HG02885 (cell line): Measurements from ENCODE around the gene ZNF230.

Source experiments
- ATAC-seq: cut with Tn5 transposase; IDR thresholded peaks from one replicate; pipeline ENCODE4 v1.9.1; 2021; ENCODE audit warnings: mild to moderate bottlenecking; ENCODE audit not compliant: unreplicated experiment, poor library complexity

Gene ZNF230

DNA sequence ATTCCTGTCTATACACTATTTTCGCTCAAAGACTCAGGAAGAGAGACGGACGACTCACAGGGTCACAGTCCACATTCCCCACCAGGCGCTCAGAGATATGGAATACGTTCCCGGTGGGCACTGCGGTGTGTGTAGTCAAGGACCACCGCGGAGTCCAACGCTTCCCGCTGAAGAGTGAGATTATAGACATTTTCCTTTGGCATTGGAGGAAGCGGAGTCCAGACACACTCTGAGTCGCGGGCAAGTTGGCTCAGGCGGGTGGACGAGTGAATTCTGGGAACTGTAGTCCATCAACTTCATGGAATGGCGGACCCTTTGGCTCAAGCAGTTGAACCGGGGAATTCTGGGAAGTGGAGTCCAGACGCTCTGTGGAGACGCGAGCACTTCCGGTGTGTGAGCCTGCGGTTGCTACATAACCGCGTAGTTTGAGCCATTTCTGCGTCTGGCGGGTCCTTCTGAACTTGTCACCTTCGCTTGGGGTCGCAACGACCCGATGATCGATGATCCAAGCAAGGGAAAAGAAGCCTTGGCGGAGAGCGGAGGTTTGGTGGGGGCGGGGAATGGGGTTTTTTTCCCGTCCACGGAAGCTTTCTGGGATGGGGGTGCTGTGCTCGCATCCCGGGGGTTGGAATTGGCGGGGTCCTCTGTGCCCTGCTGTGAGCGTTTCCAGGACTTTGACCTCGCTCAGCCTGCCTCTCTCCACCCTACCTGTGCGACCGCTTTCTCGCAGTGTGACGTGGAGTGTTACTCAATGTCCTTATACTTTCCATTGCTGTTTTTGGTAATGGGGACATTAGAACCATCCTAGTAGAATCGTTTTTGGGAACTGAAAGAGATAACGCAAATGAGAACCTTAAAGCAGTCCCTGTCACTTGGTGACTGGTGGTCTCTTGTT lies at the start of gene ZNF230:
Gene ZNF230, plus strand, starts transcription at position 392 of the 895 bp plus-strand sequence. CDS start 4,122 bp downstream, outside the sequence.
- ATAC-seq: peak; percentile 95

DNA sequence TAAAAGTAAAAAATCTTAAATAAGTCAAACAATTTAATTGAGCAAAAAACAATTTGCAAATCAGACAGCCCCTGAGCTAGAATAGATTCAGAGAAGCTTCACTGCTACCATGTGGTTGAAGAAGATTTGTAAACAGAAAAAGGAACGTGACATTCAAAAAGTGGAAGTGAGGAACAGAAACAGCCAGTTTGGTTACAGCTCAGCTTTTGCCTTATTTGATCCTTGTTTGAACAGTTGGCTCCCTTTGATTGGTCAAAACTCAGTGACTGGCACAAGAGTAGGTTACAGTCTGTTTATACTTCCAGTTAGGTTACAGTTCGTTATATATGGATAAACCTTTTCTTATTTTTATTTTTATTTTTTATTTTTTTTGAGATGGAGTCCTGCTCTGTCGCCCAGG lies 45.9 kb upstream of the ZNF230 start:
- ATAC-seq: no peak

DNA sequence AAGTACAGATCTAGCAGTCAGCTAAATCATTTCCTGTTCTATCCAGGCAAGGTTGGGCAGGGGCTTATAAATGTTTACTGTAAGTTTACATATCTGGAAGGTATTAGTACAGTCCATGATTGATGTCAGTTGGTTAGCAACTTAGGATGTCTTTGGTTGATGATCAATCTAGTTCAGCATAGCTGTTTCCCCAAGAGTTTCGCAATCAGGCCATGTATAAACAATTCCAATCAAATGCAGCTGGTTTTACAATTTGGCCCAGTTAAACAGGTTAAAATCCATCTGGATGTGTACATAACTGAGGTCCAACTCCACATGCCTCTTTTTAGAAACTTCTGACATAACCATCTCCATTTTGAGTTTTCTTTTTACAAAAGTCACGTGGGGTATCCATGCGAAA lies 44.9 kb upstream of the ZNF230 start:
- ATAC-seq: no peak

DNA sequence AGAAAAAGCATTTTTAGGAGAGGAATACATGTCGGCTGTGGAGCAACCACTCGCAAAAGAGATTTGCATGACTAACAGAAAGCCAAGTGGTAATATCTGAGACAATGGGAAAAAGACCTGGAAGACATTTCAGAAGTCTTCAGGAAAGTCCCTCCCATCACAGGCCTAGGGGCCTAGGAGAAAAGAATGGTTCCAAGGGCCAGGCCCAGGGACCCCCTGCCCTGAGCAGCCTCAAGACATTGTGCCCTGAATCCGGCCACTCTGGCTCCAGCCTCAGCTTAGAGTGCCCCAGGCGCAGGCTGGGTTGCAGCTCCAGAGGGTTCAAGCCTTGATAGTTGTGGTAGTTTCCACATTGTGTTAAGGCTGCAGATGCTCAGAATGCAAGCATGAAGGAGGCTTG lies 42.3 kb upstream of the ZNF230 start:
- ATAC-seq: no peak

GRCh38 chr19:43966079-43966694 lies 36.6 kb upstream of the ZNF230 start:
- no peak for ATAC-seq

DNA sequence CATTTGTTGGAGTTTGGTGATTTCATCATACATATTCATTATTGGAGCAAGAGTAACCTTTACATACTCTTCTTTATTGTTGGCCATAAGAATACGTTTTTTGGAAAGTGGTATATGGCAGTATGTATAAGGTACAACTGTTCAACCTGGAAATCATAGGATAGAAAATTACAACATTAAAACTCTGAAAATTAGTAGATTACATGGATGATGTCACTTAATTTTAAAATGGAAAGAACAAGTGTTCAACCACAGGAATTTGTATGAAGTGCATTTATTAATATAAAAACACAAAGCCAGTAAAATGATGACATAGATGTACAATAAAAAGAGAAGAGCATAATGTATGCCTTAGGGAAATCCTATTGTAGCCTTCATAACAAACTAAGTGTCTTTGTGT lies 26.0 kb upstream of the ZNF230 start:
- no peak for ATAC-seq

DNA sequence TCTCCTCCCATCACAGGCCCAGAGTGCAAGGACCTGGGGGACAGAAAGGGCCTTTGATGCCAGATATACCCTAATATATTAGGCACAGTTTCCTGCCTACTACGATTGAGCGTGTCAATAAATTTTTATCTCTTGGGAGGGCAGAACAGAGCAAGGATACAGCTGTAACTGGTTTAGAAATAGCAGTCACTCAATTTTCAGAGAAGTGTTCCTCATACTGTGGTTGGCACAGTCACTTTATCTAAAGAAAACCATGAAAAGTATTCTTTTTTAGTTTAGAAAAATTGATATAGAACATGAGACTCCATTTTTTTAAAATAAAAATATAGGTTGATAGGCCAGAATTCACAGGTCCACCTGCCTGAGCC lies 19.2 kb upstream of the ZNF230 start:
- no peak for ATAC-seq

DNA sequence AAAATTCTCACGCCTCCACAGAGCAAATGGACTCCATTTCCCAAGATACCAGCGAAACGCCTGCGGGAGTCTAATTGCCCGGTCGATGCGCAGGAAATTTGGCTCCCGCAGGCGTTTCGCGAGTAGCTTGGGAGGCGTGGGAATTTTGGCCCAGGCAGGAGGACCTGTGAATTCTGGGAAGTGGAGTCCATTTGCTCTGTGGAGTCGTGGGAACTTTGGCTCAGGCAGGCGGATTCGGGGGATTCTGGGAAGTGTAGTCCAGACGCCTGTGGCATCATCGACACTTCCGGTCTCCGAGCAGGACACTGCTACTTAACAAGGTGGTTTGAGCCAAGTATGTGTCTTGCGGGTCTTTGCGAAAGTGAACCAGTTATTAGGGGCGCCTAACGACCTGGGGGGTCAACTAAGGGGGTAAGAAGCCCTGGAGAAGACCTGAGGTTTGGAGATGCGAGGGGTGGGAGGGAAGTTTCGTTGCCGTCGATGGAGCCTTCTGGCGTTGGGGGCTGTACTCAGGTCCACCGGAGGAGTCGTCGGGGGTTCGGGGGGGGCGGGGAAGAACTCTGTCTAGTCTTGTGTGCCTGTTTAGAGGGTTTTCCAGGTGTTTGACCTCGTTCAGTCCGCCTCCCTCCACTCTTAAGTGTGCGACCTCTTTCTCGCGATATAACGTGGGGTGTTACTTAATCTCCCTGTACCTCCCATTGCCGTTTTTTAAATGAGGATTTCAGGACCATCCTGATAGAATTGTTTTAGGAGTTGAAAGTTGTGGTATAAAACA lies 18.7 kb upstream of the ZNF230 start, which contains the start of gene ZNF155:
Gene ZNF155, plus strand, starts transcription at position 277 of the 775 bp plus-strand sequence. CDS start 4,356 bp downstream, outside the sequence.
- peak; percentile 74 for ATAC-seq

GRCh38 chr19:43984687-43985000 lies 18.1 kb upstream of the ZNF230 start:
- ATAC-seq: no peak

DNA sequence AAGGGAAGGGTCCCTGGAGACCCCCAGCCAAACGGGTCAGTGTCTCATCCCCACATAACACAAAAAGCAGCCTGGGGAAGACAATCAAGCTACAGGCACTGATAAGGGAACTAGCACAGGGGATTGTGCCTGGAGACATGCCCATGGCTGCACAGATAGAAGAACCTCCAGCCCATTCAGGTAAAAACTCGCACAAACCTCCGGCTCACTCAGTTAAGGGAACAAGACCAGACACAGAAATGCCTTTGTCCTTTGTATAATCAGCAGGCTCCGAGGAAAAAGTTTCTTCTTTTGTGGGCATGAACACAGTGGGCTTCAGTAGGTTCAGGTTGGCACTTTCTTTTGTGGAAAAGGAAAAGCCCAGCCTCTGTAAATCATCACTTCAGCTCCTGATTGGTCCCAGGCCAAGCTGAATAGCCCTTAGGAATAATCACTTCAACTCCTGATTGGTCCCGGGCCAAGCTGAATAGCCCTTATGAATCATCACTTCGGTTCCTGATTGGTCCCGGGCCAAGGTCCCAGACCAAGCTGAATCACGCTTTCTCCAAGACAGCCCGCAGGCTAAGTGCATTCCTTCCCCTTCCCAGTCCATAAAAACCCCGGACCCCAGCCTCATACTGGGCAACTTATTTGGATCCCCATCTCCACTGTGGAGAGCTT lies 5.0 kb upstream of the ZNF230 start:
- no peak for ATAC-seq

DNA sequence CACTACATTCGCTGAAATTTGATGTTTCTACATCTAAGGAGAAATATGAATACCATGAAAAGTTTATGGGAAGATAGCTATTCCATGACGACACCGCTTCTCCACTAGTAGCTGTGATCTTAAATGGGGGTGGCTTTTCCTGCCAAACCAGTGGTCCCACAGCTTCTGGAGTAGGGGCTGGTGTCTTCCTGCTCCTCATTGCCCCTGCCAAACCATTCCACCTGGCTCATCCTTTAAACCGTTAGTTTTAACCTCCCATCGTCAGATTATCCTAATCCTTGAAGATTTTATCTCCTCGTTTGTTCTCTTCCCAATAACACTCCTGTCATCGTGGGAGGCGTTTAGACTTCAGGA lies 568 bp upstream of the ZNF230 start:
- no peak for ATAC-seq

DNA sequence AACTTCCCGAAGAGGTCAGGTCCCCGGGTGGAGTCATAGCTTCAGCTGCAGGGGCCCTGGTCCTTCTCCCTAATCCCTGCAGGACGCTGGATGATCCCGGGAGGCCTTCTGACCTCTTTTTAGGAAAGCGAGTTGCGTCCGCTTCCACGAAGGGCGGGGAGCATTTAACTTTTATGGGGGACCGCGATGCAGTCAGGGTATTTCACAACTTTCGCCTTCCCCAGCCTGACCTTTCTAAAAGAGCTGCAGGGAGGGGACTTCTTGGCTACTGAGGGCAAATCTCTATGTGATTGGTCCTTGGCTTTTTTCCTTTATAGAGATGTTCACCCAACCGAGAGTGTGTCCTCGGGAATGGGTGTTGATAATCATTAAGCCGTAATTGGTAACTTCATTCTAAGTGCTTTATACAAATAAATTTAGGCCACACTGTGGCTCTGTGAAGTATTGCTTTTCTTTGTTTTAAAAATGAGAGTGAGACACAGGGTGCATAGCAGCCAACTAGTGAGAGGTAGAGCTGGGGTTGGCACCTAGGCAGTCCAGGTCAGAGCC lies 778 bp downstream of the ZNF230 start:
- ATAC-seq: peak; percentile 7

- ATAC-seq: no peak
These were observed 3.2 kb downstream of the ZNF230 start for GRCh38 chr19:44005973-44006372.

DNA sequence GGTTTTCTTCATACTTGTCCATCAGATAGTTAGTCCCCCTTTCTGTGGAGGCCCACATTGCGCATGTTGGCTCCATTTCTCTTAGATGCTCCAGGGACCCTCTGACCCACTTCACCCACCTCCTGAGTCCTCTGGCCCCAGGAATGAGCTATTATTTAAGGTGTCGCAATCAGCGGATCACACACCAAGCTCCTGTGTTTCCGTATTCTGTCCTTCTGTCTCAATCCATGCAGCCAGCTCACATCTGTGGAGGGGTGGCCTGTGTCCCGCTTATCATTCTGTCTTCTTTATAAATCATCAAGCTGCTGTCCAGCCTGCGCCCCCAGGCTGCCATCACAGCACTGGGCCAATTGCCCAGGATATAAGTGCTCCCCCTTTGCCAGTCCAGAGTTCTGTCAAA lies 4.7 kb downstream of the ZNF230 start:
- no peak for ATAC-seq

DNA sequence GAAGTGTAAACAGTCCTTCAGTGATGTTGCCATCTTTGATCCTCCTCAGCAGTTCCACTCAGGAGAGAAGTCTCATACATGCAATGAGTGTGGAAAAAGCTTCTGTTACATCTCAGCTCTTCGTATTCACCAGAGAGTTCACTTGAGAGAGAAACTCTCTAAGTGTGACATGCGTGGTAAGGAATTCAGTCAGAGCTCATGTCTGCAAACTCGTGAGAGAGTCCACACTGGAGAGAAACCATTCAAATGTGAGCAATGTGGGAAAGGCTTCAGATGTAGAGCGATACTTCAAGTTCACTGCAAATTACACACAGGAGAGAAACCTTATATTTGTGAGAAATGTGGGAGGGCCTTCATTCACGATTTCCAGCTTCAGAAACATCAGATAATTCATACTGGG lies 7.7 kb downstream of the ZNF230 start:
- ATAC-seq: no peak

DNA sequence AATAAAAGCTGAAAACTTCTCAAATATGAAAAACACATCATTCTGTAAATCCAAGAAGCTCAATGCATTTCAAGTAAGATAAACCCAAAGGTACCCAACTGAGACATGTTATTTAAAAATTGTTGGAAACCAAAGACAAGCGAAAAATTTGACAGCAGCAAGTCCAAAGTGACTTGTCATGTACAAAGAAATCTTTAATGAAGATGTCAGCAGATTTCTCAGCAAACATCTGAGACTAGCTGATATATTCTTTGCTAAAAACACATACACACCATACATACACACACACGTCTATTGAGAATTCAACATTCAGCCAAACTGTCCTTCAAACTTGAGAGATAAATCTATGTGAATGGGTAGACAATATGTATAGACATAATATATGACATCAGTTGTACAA lies 16.7 kb downstream of the ZNF230 start:
- no peak for ATAC-seq

GRCh38 chr19:44021221-44021620 lies 18.5 kb downstream of the ZNF230 start:
- no peak for ATAC-seq

GRCh38 chr19:44024900-44025216 lies 22.1 kb downstream of the ZNF230 start:
- ATAC-seq: no peak

DNA sequence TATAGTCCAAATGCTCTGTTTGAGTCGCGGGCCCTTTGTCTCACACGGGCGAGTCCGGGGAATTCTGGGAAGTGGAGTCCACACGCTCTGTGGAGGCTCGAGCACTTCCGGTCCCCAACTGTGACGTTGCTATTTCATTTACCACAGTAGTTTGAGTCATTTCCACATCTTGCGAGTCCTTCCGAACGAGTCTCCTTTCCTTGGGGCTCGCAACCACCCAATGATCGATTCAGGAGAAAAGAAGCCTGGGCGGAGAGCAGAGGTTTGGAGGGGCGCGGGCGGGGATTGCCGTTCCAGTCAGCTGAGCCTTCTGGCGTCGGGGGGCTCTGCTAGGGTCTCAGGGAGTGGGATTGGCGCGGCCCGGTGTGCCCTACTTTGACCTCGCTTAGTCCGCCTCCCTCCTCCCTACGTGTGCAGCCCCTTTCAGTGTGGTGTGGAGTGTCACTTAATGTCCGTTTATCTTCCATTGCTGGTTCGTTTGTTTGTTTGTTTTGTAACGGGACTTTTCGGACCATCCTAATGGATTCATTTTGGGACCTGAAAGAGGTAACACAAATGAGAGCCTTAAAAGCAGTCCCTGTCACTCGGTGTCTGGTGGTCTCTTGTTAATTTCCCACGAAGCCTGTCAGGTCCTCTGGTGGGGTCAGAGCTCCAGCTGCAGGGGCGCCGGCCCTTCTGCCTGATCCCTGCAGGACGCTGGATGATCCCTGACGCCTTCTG lies 22.6 kb downstream of the ZNF230 start, which contains the start of gene ZNF222:
Gene ZNF222, plus strand, starts transcription at position 163 of the 720 bp plus-strand sequence. Its CDS starts 58 bp downstream, at position 221.
- ATAC-seq: peak; percentile 98

DNA sequence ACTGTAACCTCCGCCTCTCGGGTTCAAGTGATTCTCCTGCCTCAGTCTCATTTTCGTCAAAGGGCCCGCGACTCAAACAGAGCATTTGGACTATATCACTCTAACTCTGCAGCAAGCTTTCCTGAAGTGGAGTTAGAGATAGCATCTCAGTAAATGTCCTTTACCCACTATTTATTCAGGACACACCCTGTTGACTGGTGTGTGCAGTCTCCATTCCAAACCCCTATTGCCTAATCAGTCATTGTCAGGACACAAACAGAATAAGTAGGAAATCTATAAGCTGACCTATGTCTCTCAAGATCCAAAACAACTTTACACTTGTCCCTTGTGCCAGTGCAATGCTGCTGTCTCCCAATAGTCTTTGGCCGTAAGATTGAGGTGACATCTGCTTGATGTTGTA lies 23.9 kb downstream of the ZNF230 start:
- no peak for ATAC-seq
